GM12892 (cell line): Measurements from ENCODE around the gene AFG3L2.

ENCODE experiments used
- POLR2A ChIP-seq: IDR thresholded peaks from 2 replicates; pipeline ENCODE4 v1.6.1; 2011; ENCODE audit warnings: low read depth, low read length, control low read depth
- POLR2AphosphoS5 ChIP-seq: IDR thresholded peaks from 2 replicates; pipeline ENCODE4 v1.6.1; 2011; ENCODE audit warnings: low read depth, low read length, control low read depth

DNA sequence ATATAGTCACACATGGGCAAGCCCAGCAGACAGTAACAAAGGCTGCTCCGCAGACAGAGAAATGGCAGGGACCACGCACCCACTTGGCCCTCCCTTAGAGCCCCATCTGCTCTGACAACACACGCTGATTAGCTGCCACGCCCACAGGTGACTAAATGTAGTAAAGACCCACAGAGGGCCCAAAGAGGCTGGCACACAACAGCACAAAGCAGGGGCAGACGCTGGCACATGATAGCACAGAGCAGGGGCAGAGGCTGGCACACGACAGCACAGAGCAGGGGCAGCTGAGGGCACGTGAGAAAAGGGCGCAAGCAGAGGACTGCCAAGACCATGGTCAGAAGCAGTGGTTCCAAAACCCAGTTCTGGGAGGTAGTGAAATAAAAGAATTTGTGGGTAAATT, 10.6 kb downstream of the AFG3L2 start:
- no peak for TF ChIP-seq POLR2A
- no peak for TF ChIP-seq POLR2AphosphoS5
